MM.1S (cell line): ENCODE results near the gene EIF3M.

Experiments used
- DNase-seq: peaks from one replicate; pipeline ENCODE4 v3.0.0-alpha.2; 2015
- H2AFZ ChIP-seq: fragments of 300-600 bp; sonication (generic); 2 replicates; pipeline ENCODE4 v1.6.0; 2016; ENCODE audit warnings: antibody characterized with exemption, low read length
- H3F3A ChIP-seq: fragments of 300-600 bp; sonication (generic); 2 replicates; pipeline ENCODE4 v1.6.1; 2016; ENCODE audit warnings: mild to moderate bottlenecking, antibody characterized with exemption, low read length, moderate library complexity, mixed read lengths; ENCODE audit not compliant: insufficient read depth
- H3K27ac ChIP-seq: fragments of 300-600 bp; sonication (generic); 2 replicates; pipeline ENCODE4 v1.5.1; 2016; ENCODE audit warnings: mild to moderate bottlenecking, low read length
- H3K27me3 ChIP-seq: fragments of 300-600 bp; sonication (generic); replicated peaks from 2 replicates; pipeline ENCODE4 v1.6.0; 2016; ENCODE audit warnings: low read length; ENCODE audit not compliant: insufficient read depth
- H3K36me3 ChIP-seq: fragments of 300-600 bp; sonication (generic); replicated peaks from 2 replicates; pipeline ENCODE4 v1.6.1; 2016; ENCODE audit warnings: mild to moderate bottlenecking, low read length, mixed read lengths; ENCODE audit not compliant: insufficient read depth
- H3K4me1 ChIP-seq: fragments of 300-600 bp; sonication (generic); 2 replicates; pipeline ENCODE4 v1.6.1; 2016; ENCODE audit warnings: low read length, mixed read lengths
- H3K4me2 ChIP-seq: fragments of 300-600 bp; sonication (generic); 2 replicates; pipeline ENCODE4 v1.6.0; 2016; ENCODE audit warnings: low read depth, low read length
- H3K4me3 ChIP-seq: fragments of 300-600 bp; sonication (generic); 2 replicates; pipeline ENCODE4 v1.5.1; 2016; ENCODE audit warnings: low read length, mixed read lengths
- H3K79me2 ChIP-seq: fragments of 300-600 bp; sonication (generic); 2 replicates; pipeline ENCODE4 v1.6.1; 2016; ENCODE audit warnings: mixed run types, low read length, mixed read lengths
- H3K9ac ChIP-seq: fragments of 300-600 bp; sonication (generic); 2 replicates; pipeline ENCODE4 v1.6.1; 2016; ENCODE audit warnings: low read length, mixed read lengths
- H3K9me2 ChIP-seq: fragments of 300-600 bp; sonication (generic); replicated peaks from 2 replicates; pipeline ENCODE4 v1.6.1; 2016; ENCODE audit warnings: mild to moderate bottlenecking, low read length, mixed read lengths; ENCODE audit not compliant: insufficient read depth
- H3K9me3 ChIP-seq: fragments of 300-600 bp; sonication (generic); replicated peaks from 2 replicates; pipeline ENCODE4 v1.6.1; 2016; ENCODE audit warnings: mild to moderate bottlenecking, low read length, mixed read lengths; ENCODE audit not compliant: insufficient read depth
- H4K20me1 ChIP-seq: fragments of 300-600 bp; sonication (generic); 2 replicates; pipeline ENCODE4 v1.6.1; 2016; ENCODE audit warnings: mild to moderate bottlenecking, low read length, moderate library complexity, mixed read lengths; ENCODE audit not compliant: insufficient read depth
- CTCF ChIP-seq: fragments of 300-600 bp; sonication (generic); IDR thresholded peaks from 2 replicates; pipeline ENCODE4 v1.5.1; 2016; ENCODE audit warnings: antibody characterized with exemption, low read length, mixed read lengths
- EZH2 ChIP-seq: fragments of 300-600 bp; sonication (generic); optimal IDR thresholded peaks from 2 replicates; pipeline ENCODE3; 2017; ENCODE audit warnings: low read depth, mild to moderate bottlenecking, antibody characterized with exemption, low read length, mixed read lengths
- EZH2phosphoT487 ChIP-seq: fragments of 300-600 bp; sonication (generic); IDR thresholded peaks from 2 replicates; pipeline ENCODE4 v1.6.1; 2018; ENCODE audit warnings: antibody characterized with exemption, low read length

The EIF3M gene

GRCh38 chr11:32613500-32614151 is 30.0 kb downstream of the EIF3M start:
- Histone ChIP-seq H3K27me3 (no peaks in the 10 kb centered on the region), H3K79me2 (no peaks in the 10 kb centered on the region), H3K4me2 (no peak overlapping the region), H3F3A (no peaks in the 10 kb centered on the region), H3K4me3 (no peak overlapping the region), H4K20me1 (peaks cover 4% of the 10 kb centered on the region; the same call in 1 of the 2 replicates), H3K9me3 (no peaks in the 10 kb centered on the region), H3K27ac (no peak overlapping the region), H2AFZ (no peak overlapping the region), H3K9me2 (no peaks in the 10 kb centered on the region), H3K4me1 (no peaks in the 10 kb centered on the region), H3K36me3 (no peaks in the 10 kb centered on the region), H3K9ac (no peak overlapping the region)
- TF ChIP-seq EZH2 (no peak), EZH2phosphoT487 (no peak), CTCF (no peak)
- no peak for DNase-seq

DNA sequence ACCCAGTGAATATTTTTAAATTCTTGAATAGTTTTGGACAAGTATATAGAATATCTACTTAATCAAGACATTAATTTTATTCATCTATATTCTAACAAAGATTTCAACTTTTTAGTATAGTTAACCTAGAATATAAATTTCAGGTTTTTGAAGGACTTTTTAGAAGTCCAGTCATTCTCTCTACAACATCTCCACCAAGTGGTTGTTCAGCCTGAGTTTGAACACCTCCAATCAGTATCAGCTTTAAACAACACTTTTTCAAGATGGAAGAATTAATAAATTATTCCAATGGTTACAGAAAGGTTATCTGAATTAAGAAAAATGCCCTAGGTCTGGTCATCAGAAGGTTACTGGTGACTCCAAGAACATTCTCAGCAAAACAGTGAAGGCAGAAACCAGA is 31.8 kb downstream of the EIF3M start:
- no peaks in the 10 kb centered on the region for H3K27me3 ChIP-seq
- DNase-seq = peak; percentile 8

GRCh38 chr11:32616903-32617302 is 33.3 kb downstream of the EIF3M start:
- H3K79me2 ChIP-seq = no peaks in the 10 kb centered on the region
- no peaks in the 10 kb centered on the region for H3K36me3 ChIP-seq
- H3K9ac ChIP-seq = no peak overlapping the region
- no peaks in the 10 kb centered on the region for H3K9me2 ChIP-seq
- H3K4me3 ChIP-seq = no peak overlapping the region
- no peak overlapping the region for H3K27ac ChIP-seq
- no peaks in the 10 kb centered on the region for H3K27me3 ChIP-seq
- H2AFZ ChIP-seq = no peak overlapping the region
- TF ChIP-seq EZH2 (no peak), CTCF (no peak), EZH2phosphoT487 (no peak)
- H3K4me1 ChIP-seq = no peaks in the 10 kb centered on the region
- no peaks in the 10 kb centered on the region for H3K9me3 ChIP-seq
- H3K4me2 ChIP-seq = no peak overlapping the region
- H3F3A ChIP-seq = no peaks in the 10 kb centered on the region
- DNase-seq = no peak
- H4K20me1 ChIP-seq = peaks cover 4% of the 10 kb centered on the region; the same call in 1 of the 2 replicates

More for the DNA sequence above, 31.8 kb downstream of the EIF3M start:
- H3K4me2 ChIP-seq = no peak overlapping the region
- no peak overlapping the region for H3K27ac ChIP-seq
- no peak overlapping the region for H2AFZ ChIP-seq
- no peak overlapping the region for H3K9ac ChIP-seq
- no peaks in the 10 kb centered on the region for H3K79me2 ChIP-seq
- no peaks in the 10 kb centered on the region for H3K4me1 ChIP-seq
- H3K36me3 ChIP-seq = no peaks in the 10 kb centered on the region
- no peaks in the 10 kb centered on the region for H3F3A ChIP-seq
- H3K4me3 ChIP-seq = no peak overlapping the region
- peaks cover 4% of the 10 kb centered on the region; the same call in 1 of the 2 replicates for H4K20me1 ChIP-seq
- no peaks in the 10 kb centered on the region for H3K9me3 ChIP-seq
- no peaks in the 10 kb centered on the region for H3K9me2 ChIP-seq
- TF ChIP-seq EZH2phosphoT487 (no peak), CTCF (0 out of 2 replicates have a peak, but pooled peaks have one; percentile 7)
